GM12878 (cell line): ENCODE measurements around the gene ANK3. TPM values are rescaled to one million over a fixed set of nuclear protein-coding genes. Genes with fewer than 3 reads are reported as not detected.

Experiments used
- ATAC-seq: fragments of 200-7000 bp; cut with Tn5 transposase; 3 replicates; pipeline ENCODE4 v1.9.1; 2020; ENCODE audit warnings: mild to moderate bottlenecking, moderate library complexity
- BruUV-seq: library from RNA; stranded (reverse); fragments of 400-500 nt; replicated peaks from 2 replicates; lab custom pipeline; 2021; lab: Mats Ljungman, UMichigan
- CTCF ChIA-PET: fragments of 300-600 bp; sonication (Branson Sonifier 250); formaldehyde crosslinking; extraction: SDS; loops from one replicate; lab custom pipeline; 2021; ENCODE audit warnings: inconsistent platforms; lab: Yijun Ruan, JAX
- POLR2A ChIA-PET: fragments of 350-600 bp; formaldehyde crosslinking; extraction: SDS; loops from one replicate; lab custom pipeline; 2021; ENCODE audit warnings: inconsistent platforms; lab: Charles Lee
- RAD21 ChIA-PET: fragments of 300-600 bp; sonication (Branson Sonifier 250); formaldehyde crosslinking; loops from one replicate; lab custom pipeline; 2023; ENCODE audit warnings: antibody characterized with exemption; ENCODE audit not compliant: unreplicated experiment; lab: Charles Lee
- SMC1A ChIA-PET: fragments of 300-600 bp; sonication (Branson Sonifier 250); formaldehyde crosslinking; loops from one replicate; lab custom pipeline; 2023; ENCODE audit not compliant: unreplicated experiment, uncharacterized antibody; lab: Charles Lee
- DNase-seq: peaks from one replicate; pipeline ENCODE4 v3.0.0-alpha.2; 2011; ENCODE audit warnings: low read depth, low spot score
- FAIRE-seq: peaks from 3 replicates; lab custom pipeline; 2011; peaks lifted over from hg19 to GRCh38; lab: Jason Lieb, UNC
- H2AFZ ChIP-seq: 2 replicates; pipeline ENCODE4 v1.6.0; 2011; ENCODE audit warnings: low read depth, low read length, control low read depth; ENCODE audit not compliant: control insufficient read depth
- H3K27ac ChIP-seq: 2 replicates; pipeline ENCODE4 v1.5.1; 2011; ENCODE audit warnings: control low read depth; ENCODE audit not compliant: control insufficient read depth, insufficient read depth
- H3K27me3 ChIP-seq, 2 experiments: replicated peaks in 1 of 2; 2 replicates each; pipeline versions ENCODE4 v1.6.0 to v1.6.1; 2011; ENCODE audit warnings: low read length in 1 of 2; ENCODE audit not compliant: control insufficient read depth in 2 of 2, insufficient read depth in 2 of 2
- H3K36me3 ChIP-seq, 2 experiments: 2 replicates each; pipeline ENCODE4 v1.5.1; 2011; ENCODE audit warnings: low read length in 1 of 2; ENCODE audit not compliant: control insufficient read depth in 2 of 2, insufficient read depth in 2 of 2
- H3K4me1 ChIP-seq: 2 replicates; pipeline ENCODE4 v1.6.1; 2011; ENCODE audit warnings: mild to moderate bottlenecking, low read length, moderate library complexity, mixed read lengths; ENCODE audit not compliant: control insufficient read depth, insufficient read depth
- H3K4me2 ChIP-seq: 2 replicates; pipeline ENCODE4 v1.6.0; 2011; ENCODE audit warnings: control low read depth; ENCODE audit not compliant: control insufficient read depth, insufficient read depth
- H3K4me3 ChIP-seq: fragments of 200-600 bp; sonication (generic); 2 replicates; pipeline ENCODE4 v1.5.1; 2016
- H3K79me2 ChIP-seq: 2 replicates; pipeline ENCODE4 v1.6.0; 2011; ENCODE audit warnings: low read length; ENCODE audit not compliant: control insufficient read depth, insufficient read depth
- H3K9ac ChIP-seq: 2 replicates; pipeline ENCODE4 v1.8.0; 2011; ENCODE audit warnings: low read length, control low read depth, mixed read lengths; ENCODE audit not compliant: control insufficient read depth, insufficient read depth
- H3K9me3 ChIP-seq: replicated peaks from 3 replicates; pipeline ENCODE4 v1.5.1; 2011; ENCODE audit warnings: mild to moderate bottlenecking, low read length; ENCODE audit not compliant: control insufficient read depth, insufficient read depth
- H4K20me1 ChIP-seq: 2 replicates; pipeline ENCODE4 v1.6.0; 2011; ENCODE audit not compliant: control insufficient read depth, insufficient read depth
- ATF7 ChIP-seq: fragments of 450-650 bp; IDR thresholded peaks from 2 replicates; pipeline ENCODE4 v1.6.1; 2016; ENCODE audit warnings: low read depth, mild to moderate bottlenecking
- IKZF2 ChIP-seq, 2 experiments: fragments of 450-650 bp; IDR thresholded peaks; 2 replicates each; pipeline ENCODE4 v1.6.1; 2017; ENCODE audit warnings: mild to moderate bottlenecking in 2 of 2, moderate library complexity in 2 of 2
- PBX3 ChIP-seq: IDR thresholded peaks from 2 replicates; pipeline ENCODE4 v1.6.1; 2011; ENCODE audit warnings: mild to moderate bottlenecking, low read depth, low read length, moderate library complexity; ENCODE audit not compliant: insufficient replicate concordance
- POLR2AphosphoS2 ChIP-seq: IDR thresholded peaks from 2 replicates; pipeline ENCODE4 v1.6.1; 2011; ENCODE audit warnings: low read depth, mild to moderate bottlenecking, low read length, improper control_type of control experiment, moderate library complexity
- POU2F2 ChIP-seq: IDR thresholded peaks from 3 replicates; pipeline ENCODE4 v1.6.1; 2011; ENCODE audit warnings: low read depth, mild to moderate bottlenecking, low read length, borderline replicate concordance
- RAD51 ChIP-seq: fragments of 450-650 bp; IDR thresholded peaks from 2 replicates; pipeline ENCODE4 v1.6.1; 2016; ENCODE audit warnings: moderate library complexity, mild to moderate bottlenecking, inconsistent platforms
- SMARCA5 ChIP-seq: fragments of 450-650 bp; IDR thresholded peaks from 2 replicates; pipeline ENCODE4 v1.6.1; 2017; ENCODE audit warnings: mild to moderate bottlenecking
- SREBF1 ChIP-seq: IDR thresholded peaks from 2 replicates; pipeline ENCODE4 v1.6.1; 2012; ENCODE audit warnings: mild to moderate bottlenecking, low read length
- SREBF2 ChIP-seq: IDR thresholded peaks from 2 replicates; pipeline ENCODE4 v1.6.1; 2012; ENCODE audit warnings: mild to moderate bottlenecking, low read length
- ZBED1 ChIP-seq: IDR thresholded peaks from 2 replicates; pipeline ENCODE4 v1.6.1; 2016; ENCODE audit warnings: borderline replicate concordance
- ZBTB40 ChIP-seq: fragments of 450-650 bp; IDR thresholded peaks from 2 replicates; pipeline ENCODE4 v1.6.1; 2016; ENCODE audit warnings: mild to moderate bottlenecking, moderate library complexity, borderline replicate concordance
- ZNF217 ChIP-seq: fragments of 450-650 bp; IDR thresholded peaks from 2 replicates; pipeline ENCODE4 v1.6.1; 2017; ENCODE audit warnings: antibody characterized with exemption, mild to moderate bottlenecking
- WGBS: methylation state at CpG from one replicate; pipeline ENCODE4 v1.1.6; 2016; ENCODE audit warnings: low lambda C conversion rate; ENCODE audit not compliant: insufficient replicate concordance, insufficient coverage; ENCODE audit errors: missing lambda C conversion rate; 5-methylcytosine and 5-hydroxymethylcytosine counted together
- in situ Hi-C: fragments of 300-500 bp; cut with MboI; formaldehyde crosslinking; loops from 9 replicates; pipeline ENCODE4 v1.14.3; 2018; ENCODE audit warnings: mixed read lengths
- intact Hi-C: fragments of 100-400 bp; cut with micrococcal nuclease; formaldehyde crosslinking; loops from one replicate; pipeline ENCODE4 v1.14.2; 2022; ENCODE audit not compliant: unreplicated experiment
- polyA plus RNA-seq, 11 experiments: library from polyadenylated mRNA; depleted of rRNA in 4 of 11; unstranded in 6 of 11; stranded (reverse) in 5 of 11; fragments of >200 nt; fragmentation: Nextera tagmentation in 4 of 11; fragmentation: Illumina TruSeq in 1 of 11; extraction: Ambion mirVana in 4 of 11; extraction: Trizol in 1 of 11; gene quantifications; 1 replicate in 1 of 11; 2 replicates in 10 of 11; pipeline versions ENCODE4 v1.2.1 to v1.2.3, GENCODE V29; 2011 to 2016; ENCODE audit warnings: inconsistent platforms in 2 of 11, missing spikeins in 2 of 11, low read depth in 1 of 11
- total RNA-seq, 4 experiments: library from RNA; depleted of rRNA in 3 of 4; stranded (reverse); fragments of >200 nt in 3 of 4; fragmentation: Illumina TruSeq in 1 of 4; extraction: Trizol in 1 of 4; gene quantifications; 2 replicates each; pipeline versions ENCODE4 v1.2.1 to v1.2.3, GENCODE V29; 2013 to 2021
- TF ChIP-seq, protein P1 (sequence below): fragments of 450-650 bp; IDR thresholded peaks from 2 replicates; pipeline ENCODE4 v1.6.1; 2018; ENCODE audit warnings: borderline replicate concordance, mild to moderate bottlenecking; ENCODE audit not compliant: partially characterized antibody
- TF ChIP-seq, protein P2 (sequence below): fragments of 450-650 bp; formaldehyde crosslinking; IDR thresholded peaks from 2 replicates; pipeline ENCODE4 v1.5.0; 2022; ENCODE audit warnings: mild to moderate bottlenecking, missing genetic modification characterization

ANK3 gene
- total and polyA plus RNA-seq, 10 of the 15 experiments (the other 5 are each of a cell fraction or from before 2014, with no cell fraction given) = 0.06 to 0.82 (median 0.20) TPM; not detected in 2

DNA sequence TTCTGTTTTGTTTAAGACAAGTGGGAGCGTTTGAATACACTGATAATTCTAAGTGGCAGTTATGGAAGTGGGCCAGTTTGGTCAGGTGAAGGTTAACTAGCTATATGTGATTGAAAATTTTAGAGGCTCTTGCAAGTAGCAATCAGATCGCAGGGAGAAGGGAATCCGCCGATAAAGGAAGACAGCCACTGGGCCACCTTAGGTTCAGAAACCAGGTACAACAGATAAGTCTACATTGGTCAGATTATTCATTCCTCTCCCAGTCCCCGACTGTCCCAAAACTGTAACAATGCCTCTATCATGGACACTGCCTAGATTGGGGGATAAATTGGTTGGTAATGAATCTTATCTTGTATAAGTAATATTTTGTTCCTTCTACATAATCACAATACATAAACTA, 8.9 kb downstream of the ANK3 start:
- CTCF ChIA-PET = interaction anchor here (0.7 kb wide), 1 partner anchor 12 kb away, joined by 3 read pairs; no protein-coding TSS in a partner anchor
- intact Hi-C loops = no loop called here
- no peak for TF ChIP-seq SREBF2
- no peak for TF ChIP-seq POU2F2
- no peak for TF ChIP-seq PBX3
- TF ChIP-seq SMARCA5 = no peak
- TF ChIP-seq ZBED1 = no peak
- no peak for TF ChIP-seq RAD51
- no peak for TF ChIP-seq ZNF217
- no peak for TF ChIP-seq ATF7
- TF ChIP-seq SREBF1 = no peak
- no peak for TF ChIP-seq ZBTB40
- no peak for TF ChIP-seq IKZF2 (IDR thresholded peaks at IDR 0.05)
- TF ChIP-seq, protein P1, sequence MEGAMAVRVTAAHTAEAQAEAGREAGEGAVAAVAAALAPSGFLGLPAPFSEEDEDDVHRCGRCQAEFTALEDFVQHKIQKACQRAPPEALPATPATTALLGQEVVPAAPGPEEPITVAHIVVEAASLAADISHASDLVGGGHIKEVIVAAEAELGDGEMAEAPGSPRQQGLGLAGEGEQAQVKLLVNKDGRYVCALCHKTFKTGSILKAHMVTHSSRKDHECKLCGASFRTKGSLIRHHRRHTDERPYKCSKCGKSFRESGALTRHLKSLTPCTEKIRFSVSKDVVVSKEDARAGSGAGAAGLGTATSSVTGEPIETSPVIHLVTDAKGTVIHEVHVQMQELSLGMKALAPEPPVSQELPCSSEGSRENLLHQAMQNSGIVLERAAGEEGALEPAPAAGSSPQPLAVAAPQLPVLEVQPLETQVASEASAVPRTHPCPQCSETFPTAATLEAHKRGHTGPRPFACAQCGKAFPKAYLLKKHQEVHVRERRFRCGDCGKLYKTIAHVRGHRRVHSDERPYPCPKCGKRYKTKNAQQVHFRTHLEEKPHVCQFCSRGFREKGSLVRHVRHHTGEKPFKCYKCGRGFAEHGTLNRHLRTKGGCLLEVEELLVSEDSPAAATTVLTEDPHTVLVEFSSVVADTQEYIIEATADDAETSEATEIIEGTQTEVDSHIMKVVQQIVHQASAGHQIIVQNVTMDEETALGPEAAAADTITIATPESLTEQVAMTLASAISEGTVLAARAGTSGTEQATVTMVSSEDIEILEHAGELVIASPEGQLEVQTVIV = no peak
- TF ChIP-seq POLR2AphosphoS2 = no peak
- TF ChIP-seq, protein P2, sequence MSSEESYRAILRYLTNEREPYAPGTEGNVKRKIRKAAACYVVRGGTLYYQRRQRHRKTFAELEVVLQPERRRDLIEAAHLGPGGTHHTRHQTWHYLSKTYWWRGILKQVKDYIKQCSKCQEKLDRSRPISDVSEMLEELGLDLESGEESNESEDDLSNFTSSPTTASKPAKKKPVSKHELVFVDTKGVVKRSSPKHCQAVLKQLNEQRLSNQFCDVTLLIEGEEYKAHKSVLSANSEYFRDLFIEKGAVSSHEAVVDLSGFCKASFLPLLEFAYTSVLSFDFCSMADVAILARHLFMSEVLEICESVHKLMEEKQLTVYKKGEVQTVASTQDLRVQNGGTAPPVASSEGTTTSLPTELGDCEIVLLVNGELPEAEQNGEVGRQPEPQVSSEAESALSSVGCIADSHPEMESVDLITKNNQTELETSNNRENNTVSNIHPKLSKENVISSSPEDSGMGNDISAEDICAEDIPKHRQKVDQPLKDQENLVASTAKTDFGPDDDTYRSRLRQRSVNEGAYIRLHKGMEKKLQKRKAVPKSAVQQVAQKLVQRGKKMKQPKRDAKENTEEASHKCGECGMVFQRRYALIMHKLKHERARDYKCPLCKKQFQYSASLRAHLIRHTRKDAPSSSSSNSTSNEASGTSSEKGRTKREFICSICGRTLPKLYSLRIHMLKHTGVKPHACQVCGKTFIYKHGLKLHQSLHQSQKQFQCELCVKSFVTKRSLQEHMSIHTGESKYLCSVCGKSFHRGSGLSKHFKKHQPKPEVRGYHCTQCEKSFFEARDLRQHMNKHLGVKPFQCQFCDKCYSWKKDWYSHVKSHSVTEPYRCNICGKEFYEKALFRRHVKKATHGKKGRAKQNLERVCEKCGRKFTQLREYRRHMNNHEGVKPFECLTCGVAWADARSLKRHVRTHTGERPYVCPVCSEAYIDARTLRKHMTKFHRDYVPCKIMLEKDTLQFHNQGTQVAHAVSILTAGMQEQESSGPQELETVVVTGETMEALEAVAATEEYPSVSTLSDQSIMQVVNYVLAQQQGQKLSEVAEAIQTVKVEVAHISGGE = no peak

More for the DNA sequence above, 8.9 kb downstream of the ANK3 start:
- WGBS = 68% methylated on average over 5 of the region's 5 CpGs
- Histone ChIP-seq H2AFZ (no peak overlapping the region), H3K36me3 (no peaks in the 10 kb centered on the region), H3K9me3 (no peaks in the 10 kb centered on the region), H3K4me2 (no peak overlapping the region), H3K27ac (no peak overlapping the region), H3K4me3 (no peak overlapping the region), H3K27me3 (no peaks in the 10 kb centered on the region), H3K4me1 (no peaks in the 10 kb centered on the region), H4K20me1 (no peaks in the 10 kb centered on the region), H3K79me2 (no peaks in the 10 kb centered on the region), H3K9ac (no peak overlapping the region)
- POLR2A ChIA-PET = no interaction called here
- RAD21 ChIA-PET = no interaction called here
- FAIRE-seq = no peak
- SMC1A ChIA-PET = interaction anchor here (1.0 kb wide), 1 partner anchor 12 kb away, joined by 3 read pairs; no protein-coding TSS in a partner anchor
- in situ Hi-C loops = no loop called here
- ATAC-seq = no peak
- DNase-seq = no peak
- BruUV-seq = no TSS peak
